GM23248 (cell line): ENCODE results near the gene IQCB1. TPM values are rescaled to one million over a fixed set of nuclear protein-coding genes. Genes with fewer than 3 reads are reported as not detected.
"Not testable (repeated sequence)": the region's sequence is repeated elsewhere in the genome, so short reads cannot be mapped to it uniquely, and the experiment has no call there.

Source experiments
- DNase-seq: peaks from one replicate; pipeline ENCODE4 v3.0.0-alpha.2; 2015
- H2AFZ ChIP-seq: fragments of 200-600 bp; sonication (generic); 2 replicates; pipeline ENCODE4 v1.6.1; 2016; ENCODE audit warnings: antibody characterized with exemption
- H3F3A ChIP-seq: fragments of 200-600 bp; sonication (generic); 2 replicates; pipeline ENCODE4 v1.6.1; 2016; ENCODE audit warnings: mild to moderate bottlenecking, antibody characterized with exemption, mixed run types; ENCODE audit not compliant: insufficient read depth
- H3K27ac ChIP-seq: fragments of 200-600 bp; sonication (generic); 2 replicates; pipeline ENCODE4 v1.5.1; 2016; ENCODE audit warnings: mild to moderate bottlenecking
- H3K27me3 ChIP-seq: fragments of 200-600 bp; sonication (generic); replicated peaks from 2 replicates; pipeline ENCODE4 v1.6.1; 2016; ENCODE audit warnings: mild to moderate bottlenecking; ENCODE audit not compliant: insufficient read depth
- H3K36me3 ChIP-seq: fragments of 200-600 bp; sonication (generic); 2 replicates; pipeline ENCODE4 v1.6.1; 2016; ENCODE audit warnings: low read depth, mild to moderate bottlenecking
- H3K4me1 ChIP-seq: fragments of 200-600 bp; sonication (generic); 2 replicates; pipeline ENCODE4 v1.6.1; 2016; ENCODE audit warnings: mild to moderate bottlenecking; ENCODE audit not compliant: insufficient read depth
- H3K4me2 ChIP-seq: fragments of 200-600 bp; sonication (generic); one replicate; pipeline ENCODE4 v1.6.1; 2016; ENCODE audit warnings: mild to moderate bottlenecking; ENCODE audit not compliant: unreplicated experiment
- H3K4me3 ChIP-seq: fragments of 200-600 bp; sonication (generic); 2 replicates; pipeline ENCODE4 v1.5.1; 2016; ENCODE audit warnings: mild to moderate bottlenecking
- H3K79me2 ChIP-seq: fragments of 200-600 bp; sonication (generic); 2 replicates; pipeline ENCODE4 v1.6.1; 2016; ENCODE audit warnings: mild to moderate bottlenecking; ENCODE audit not compliant: insufficient read depth
- H3K9ac ChIP-seq: fragments of 200-600 bp; sonication (generic); 2 replicates; pipeline ENCODE4 v1.6.1; 2016; ENCODE audit warnings: mild to moderate bottlenecking
- H3K9me2 ChIP-seq: fragments of 200-600 bp; sonication (generic); 2 replicates; pipeline ENCODE4 v1.6.1; 2016; ENCODE audit warnings: mixed run types, mild to moderate bottlenecking, moderate library complexity; ENCODE audit not compliant: insufficient read depth
- H3K9me3 ChIP-seq: fragments of 200-600 bp; sonication (generic); one replicate; pipeline ENCODE4 v1.6.1; 2017; ENCODE audit warnings: low read depth
- H4K20me1 ChIP-seq: fragments of 200-600 bp; sonication (generic); 2 replicates; pipeline ENCODE4 v1.6.0; 2016; ENCODE audit not compliant: insufficient read depth
- EZH2 ChIP-seq: fragments of 200-600 bp; sonication (generic); IDR thresholded peaks from 2 replicates; pipeline ENCODE4 v1.6.1; 2018; ENCODE audit warnings: antibody characterized with exemption, mild to moderate bottlenecking; ENCODE audit not compliant: insufficient read depth, poor library complexity, severe bottlenecking
- EZH2phosphoT487 ChIP-seq: fragments of 200-600 bp; sonication (generic); IDR thresholded peaks from 2 replicates; pipeline ENCODE4 v1.6.1; 2018; ENCODE audit warnings: antibody characterized with exemption, moderate library complexity, mild to moderate bottlenecking, low read depth; ENCODE audit not compliant: insufficient read depth
- WGBS, 2 experiments: methylation state at CpG; one replicate each; pipeline ENCODE4 v1.1.6; 2015 to 2017; ENCODE audit warnings: low lambda C conversion rate in 2 of 2, low coverage in 1 of 2; ENCODE audit errors: missing lambda C conversion rate in 2 of 2; 5-methylcytosine and 5-hydroxymethylcytosine counted together
- in situ Hi-C: fragments of 300-500 bp; cut with MboI; formaldehyde crosslinking; loops from 2 replicates; pipeline ENCODE4 v1.15.0; 2020
- polyA plus RNA-seq: library from polyadenylated mRNA; unstranded; fragments of >200 nt; fragmentation: Nextera tagmentation; extraction: Ambion mirVana; gene quantifications from 2 replicates; pipeline ENCODE4 v1.2.1, GENCODE V29; 2016
- total RNA-seq: library from RNA; depleted of rRNA; stranded (reverse); fragments of >200 nt; shearing (Covaris generic); gene quantifications from 2 replicates; pipeline ENCODE4 v1.2.3, GENCODE V29; 2014

Gene IQCB1
- total and polyA plus RNA-seq, 2 experiments from 2014 or later: 9.5 to 10.2 TPM

GRCh38 chr3:121786485-121786884, 48.4 kb downstream of the IQCB1 start:
- H3K9me2 ChIP-seq: no peaks in the 10 kb centered on the region
- WGBS, 2 experiments: 57 to 73% methylated on average over 2 of the region's 2 CpGs

GRCh38 chr3:121782784-121783183, 52.1 kb downstream of the IQCB1 start:
- H3K9ac ChIP-seq, in situ Hi-C loops, H3K79me2 ChIP-seq, H3K4me1 ChIP-seq, DNase-seq, H3F3A ChIP-seq, H3K27me3 ChIP-seq, H3K9me3 ChIP-seq, H3K4me3 ChIP-seq, H3K9me2 ChIP-seq, H3K4me2 ChIP-seq, H2AFZ ChIP-seq, H3K27ac ChIP-seq, H4K20me1 ChIP-seq: not testable (repeated sequence)
- 77 to 78% methylated on average over 8 of the region's 8 CpGs for WGBS, 2 experiments
- peaks cover 22% of the 10 kb centered on the region for H3K36me3 ChIP-seq

More at GRCh38 chr3:121786485-121786884, 48.4 kb downstream of the IQCB1 start:
- TF ChIP-seq EZH2phosphoT487 (no peak), EZH2 (no peak)
- H3K9ac ChIP-seq: no peak overlapping the region
- peak overlapping the region; percentile 11 for H3K4me2 ChIP-seq
- no peaks in the 10 kb centered on the region for H4K20me1 ChIP-seq
- H2AFZ ChIP-seq: no peak overlapping the region
- no peaks in the 10 kb centered on the region for H3K4me1 ChIP-seq
- no peaks in the 10 kb centered on the region for H3K9me3 ChIP-seq
- H3K4me3 ChIP-seq: no peak overlapping the region
- H3K36me3 ChIP-seq: peaks cover 29% of the 10 kb centered on the region
- H3F3A ChIP-seq: no peaks in the 10 kb centered on the region
- in situ Hi-C loops: no loop called here
- peak; percentile 65 for DNase-seq
- H3K27ac ChIP-seq: peak overlapping the region; percentile 52
- no peaks in the 10 kb centered on the region for H3K79me2 ChIP-seq
- H3K27me3 ChIP-seq: no peaks in the 10 kb centered on the region

DNA sequence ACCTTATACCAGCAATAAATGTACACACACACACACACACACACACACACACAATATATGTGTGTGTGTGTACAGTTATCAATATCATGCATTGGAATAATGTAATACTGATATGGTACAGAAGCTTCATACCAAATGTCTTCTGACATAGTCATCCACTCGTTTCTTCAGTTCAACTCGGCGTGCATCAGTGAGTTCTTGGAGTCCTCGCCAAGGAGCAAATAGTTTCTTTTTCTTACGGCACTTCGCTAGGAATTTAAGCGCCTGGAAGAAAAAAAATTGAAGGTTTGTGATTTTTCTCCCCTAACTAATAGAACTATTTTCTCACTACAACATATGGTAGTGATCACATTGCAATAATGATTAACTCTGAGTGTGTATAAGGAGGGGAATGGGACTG, 53.2 kb downstream of the IQCB1 start:
- DNase-seq: no peak
- Histone ChIP-seq H3K27ac (no peak overlapping the region), H3K4me1 (no peaks in the 10 kb centered on the region), H3K27me3 (no peaks in the 10 kb centered on the region), H3K4me3 (no peak overlapping the region), H2AFZ (no peak overlapping the region), H3K79me2 (no peaks in the 10 kb centered on the region), H4K20me1 (no peaks in the 10 kb centered on the region), H3K9ac (no peak overlapping the region), H3K9me2 (no peaks in the 10 kb centered on the region), H3K36me3 (peaks cover 22% of the 10 kb centered on the region), H3F3A (no peaks in the 10 kb centered on the region), H3K9me3 (no peaks in the 10 kb centered on the region), H3K4me2 (no peak overlapping the region)
- TF ChIP-seq EZH2phosphoT487 (no peak), EZH2 (no peak)
- WGBS, 2 experiments: 90 to 95% methylated on average over 7 of the region's 7 CpGs
- in situ Hi-C loops: no loop called here

DNA sequence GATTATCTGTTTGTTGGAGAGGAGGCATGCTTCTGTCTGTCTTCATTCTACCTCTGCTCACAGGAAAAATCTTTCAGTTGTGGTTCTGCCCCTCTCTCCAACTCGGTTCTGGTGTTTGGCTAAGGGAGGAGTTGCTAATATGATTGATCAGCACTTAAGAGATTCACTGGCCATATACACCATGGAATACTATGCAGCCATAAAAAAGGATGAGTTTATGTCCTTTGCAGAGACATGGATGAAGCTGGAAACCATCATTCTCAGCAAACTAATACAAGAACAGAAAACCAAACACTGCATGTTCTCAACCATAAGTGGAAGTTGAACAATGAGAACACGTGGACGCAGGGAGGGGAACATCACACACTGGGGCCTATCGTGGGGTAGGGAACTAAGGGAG, 59.8 kb downstream of the IQCB1 start:
- H3K27ac ChIP-seq, DNase-seq, H3K9ac ChIP-seq, H3K4me2 ChIP-seq, H4K20me1 ChIP-seq, H3F3A ChIP-seq, H3K9me3 ChIP-seq, H2AFZ ChIP-seq, H3K4me1 ChIP-seq, H3K27me3 ChIP-seq, H3K4me3 ChIP-seq, H3K9me2 ChIP-seq, H3K79me2 ChIP-seq, in situ Hi-C loops: not testable (repeated sequence)
- 87 to 90% methylated on average over 4 of the region's 4 CpGs for WGBS, 2 experiments
- H3K36me3 ChIP-seq: peaks cover 11% of the 10 kb centered on the region; the same call in 1 of the 2 replicates

DNA sequence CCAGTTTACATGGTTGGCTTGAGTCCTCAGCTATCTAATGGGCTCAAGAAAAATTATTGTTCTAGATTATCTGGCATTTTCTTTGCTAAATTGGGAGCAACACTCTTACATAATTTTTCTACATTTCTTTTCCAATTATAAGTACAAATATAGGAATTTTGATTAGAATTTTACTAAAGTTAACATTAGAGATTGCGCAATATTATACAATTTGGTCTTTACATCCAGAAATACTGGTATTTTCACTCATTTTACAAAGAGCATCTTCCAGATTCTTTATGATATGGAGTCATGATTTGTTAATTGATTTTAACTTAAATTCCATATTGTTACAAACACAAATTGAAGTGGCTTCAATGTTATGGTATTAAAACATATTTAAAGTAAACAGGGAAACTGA, 65.6 kb downstream of the IQCB1 start:
- H3K27ac ChIP-seq: no peak overlapping the region
- DNase-seq: no peak
- no peak overlapping the region for H3K9ac ChIP-seq
- H3K4me1 ChIP-seq: no peaks in the 10 kb centered on the region
- no peaks in the 10 kb centered on the region for H3K9me2 ChIP-seq
- no peak overlapping the region for H3K4me3 ChIP-seq
- no peaks in the 10 kb centered on the region for H3K27me3 ChIP-seq
- no peaks in the 10 kb centered on the region for H3F3A ChIP-seq
- in situ Hi-C loops: no loop called here
- peaks cover 13% of the 10 kb centered on the region for H3K36me3 ChIP-seq
- no peaks in the 10 kb centered on the region for H4K20me1 ChIP-seq
- 97 to 100% methylated on average over 1 of the region's 1 CpG for WGBS, 2 experiments
- no peaks in the 10 kb centered on the region for H3K79me2 ChIP-seq
- no peak overlapping the region for H2AFZ ChIP-seq
- H3K9me3 ChIP-seq: no peaks in the 10 kb centered on the region
- no peak overlapping the region for H3K4me2 ChIP-seq
- TF ChIP-seq EZH2: no peak
- TF ChIP-seq EZH2phosphoT487: no peak
